Measurements from ENCODE around the gene SIGLECL1.

GRCh38 chr19:51316688-51317087 is 65.8 kb downstream of the SIGLECL1 start:
- TF ChIP-seq CTCF (IDR thresholded peaks at IDR 0.05; ENCODE audit: insufficient read depth, low read length, poor library complexity, severe bottlenecking) = no peak
- no peak for TF ChIP-seq EZH2phosphoT487 (conservative IDR thresholded peaks at IDR 0.05; ENCODE audit: low read length)
